ENCODE results near the gene MYH9.
A peak's percentile ranks its signal among the peaks of the same experiment; 100 is the strongest.
"Not testable (repeated sequence)": the region's sequence is repeated elsewhere in the genome, so short reads cannot be mapped to it uniquely, and the experiment has no call there.

MYH9 gene

GRCh38 chr22:36417281-36417686, 29.5 kb upstream of the MYH9 start:
- no peak for TF ChIP-seq CTCF (IDR thresholded peaks at IDR 0.05)
- Histone ChIP-seq H3K4me3 (no peak overlapping the region), H3K4me1 (peaks cover 0 to 18% (median 7%) of the 10 kb centered on the region in 4 donors), H3K36me3 (no peaks in the 10 kb centered on the region), H3K9me3 (no peaks in the 10 kb centered on the region), H3K27ac (no peak overlapping the region), H3K27me3 (no peaks in the 10 kb centered on the region)
- no peak for DNase-seq
- intact Hi-C loops (cut with DNase I; ENCODE audit: low total_unique reads) = no loop called here

- no peak for TF ChIP-seq CTCF (IDR thresholded peaks at IDR 0.05)
- Histone ChIP-seq H3K4me1 (peaks cover 0 to 16% (median 7%) of the 10 kb centered on the region in 4 donors), H3K36me3 (no peaks in the 10 kb centered on the region), H3K27me3 (no peaks in the 10 kb centered on the region), H3K9me3 (no peaks in the 10 kb centered on the region), H3K27ac (no peak overlapping the region), H3K4me3 (no peak overlapping the region)
- intact Hi-C loops (cut with DNase I; ENCODE audit: low total_unique reads) = no loop called here
- DNase-seq = no peak
Observed at GRCh38 chr22:36415415-36416168, 27.8 kb upstream of the MYH9 start.

GRCh38 chr22:36413022-36413775, 25.4 kb upstream of the MYH9 start:
- no peak for TF ChIP-seq CTCF (IDR thresholded peaks at IDR 0.05)
- intact Hi-C loops (cut with DNase I; ENCODE audit: low total_unique reads) = no loop called here
- Histone ChIP-seq H3K4me3 (no peak overlapping the region), H3K27ac (no peak overlapping the region), H3K27me3 (no peaks in the 10 kb centered on the region), H3K36me3 (no peaks in the 10 kb centered on the region), H3K9me3 (no peaks in the 10 kb centered on the region), H3K4me1 (peaks cover 0 to 12% (median 0%) of the 10 kb centered on the region in 4 donors)
- DNase-seq = no peak

GRCh38 chr22:36411589-36412258, 24.0 kb upstream of the MYH9 start:
- Histone ChIP-seq H3K4me1 (peaks cover 0 to 12% (median 0%) of the 10 kb centered on the region in 4 donors), H3K9me3 (no peaks in the 10 kb centered on the region), H3K36me3 (no peaks in the 10 kb centered on the region), H3K27me3 (no peaks in the 10 kb centered on the region), H3K4me3 (no peak overlapping the region), H3K27ac (no peak overlapping the region)
- intact Hi-C loops (cut with DNase I; ENCODE audit: low total_unique reads) = no loop called here
- no peak for TF ChIP-seq CTCF (IDR thresholded peaks at IDR 0.05)
- no peak for DNase-seq

GRCh38 chr22:36409911-36410756, 22.4 kb upstream of the MYH9 start:
- no peak for TF ChIP-seq CTCF (IDR thresholded peaks at IDR 0.05)
- Histone ChIP-seq H3K4me1 (peaks cover 0 to 12% (median 0%) of the 10 kb centered on the region in 4 donors), H3K27me3 (no peaks in the 10 kb centered on the region), H3K9me3 (no peaks in the 10 kb centered on the region), H3K36me3 (no peaks in the 10 kb centered on the region), H3K27ac (peak overlapping the region; percentile 9 to 50), H3K4me3 (peak overlapping the region; percentile 32 to 35)
- intact Hi-C loops (cut with DNase I; ENCODE audit: low total_unique reads) = loop anchor here (5.0 kb wide), 1 partner anchor 37 kb away; no protein-coding TSS in a partner anchor
- DNase-seq = peak; percentile 57 to 82

- H3K27me3 ChIP-seq, H3K36me3 ChIP-seq, H3K9me3 ChIP-seq, DNase-seq: not testable (repeated sequence)
- Histone ChIP-seq H3K27ac (peak overlapping the region; percentile 9 to 50), H3K4me3 (peak overlapping the region; percentile 32 to 35), H3K4me1 (peaks cover 0 to 12% (median 0%) of the 10 kb centered on the region in 4 donors)
- intact Hi-C loops (cut with DNase I; ENCODE audit: low total_unique reads) = loop anchor here (5.0 kb wide), 1 partner anchor 38 kb away; no protein-coding TSS in a partner anchor
Observed at GRCh38 chr22:36409554-36409910, 21.8 kb upstream of the MYH9 start.

Measured in tibial artery (tissue), 4 donors.